GM23338 (cell line): Measurements from ENCODE around the gene ZBTB24. TPM values are rescaled to one million over a fixed set of nuclear protein-coding genes. Genes with fewer than 3 reads are reported as not detected.
A peak's percentile ranks its signal among the peaks of the same experiment; 100 is the strongest.

Source experiments
- ATAC-seq: fragments of 200-7000 bp; cut with Tn5 transposase; 3 replicates; pipeline ENCODE4 v1.9.1; 2020
- DNase-seq: peaks from one replicate; pipeline ENCODE4 v3.0.0-alpha.2; 2015; ENCODE audit warnings: low spot score
- H2AFZ ChIP-seq: fragments of 200-600 bp; sonication (generic); 2 replicates; pipeline ENCODE4 v1.8.0; 2016; ENCODE audit warnings: antibody characterized with exemption, mild to moderate bottlenecking, moderate library complexity
- H3F3A ChIP-seq: fragments of 200-600 bp; sonication (generic); replicated peaks from 2 replicates; pipeline ENCODE4 v1.8.0; 2017; ENCODE audit warnings: antibody characterized with exemption, mixed run types, low read depth
- H3K27ac ChIP-seq: fragments of 200-600 bp; sonication (generic); 2 replicates; pipeline ENCODE4 v1.6.1; 2016; ENCODE audit warnings: low read depth
- H3K27me3 ChIP-seq: fragments of 200-600 bp; sonication (generic); 2 replicates; pipeline ENCODE4 v1.8.0; 2016; ENCODE audit warnings: mild to moderate bottlenecking, mixed run types, moderate library complexity; ENCODE audit not compliant: insufficient read depth
- H3K36me3 ChIP-seq: fragments of 200-600 bp; sonication (generic); 2 replicates; pipeline ENCODE4 v1.8.0; 2016; ENCODE audit warnings: mild to moderate bottlenecking; ENCODE audit not compliant: insufficient read depth
- H3K4me1 ChIP-seq: fragments of 200-600 bp; sonication (generic); 2 replicates; pipeline ENCODE4 v1.8.0; 2016; ENCODE audit warnings: mild to moderate bottlenecking, moderate library complexity; ENCODE audit not compliant: insufficient read depth
- H3K4me2 ChIP-seq: fragments of 200-600 bp; sonication (generic); 2 replicates; pipeline ENCODE4 v1.7.1; 2017; ENCODE audit warnings: mixed run types
- H3K4me3 ChIP-seq: fragments of 200-600 bp; sonication (generic); 2 replicates; pipeline ENCODE4 v1.6.1; 2016; ENCODE audit warnings: mixed run types
- H3K79me2 ChIP-seq: fragments of 200-600 bp; sonication (generic); replicated peaks from 2 replicates; pipeline ENCODE4 v1.8.0; 2017; ENCODE audit warnings: mild to moderate bottlenecking; ENCODE audit not compliant: insufficient read depth
- H3K9me2 ChIP-seq: fragments of 200-600 bp; sonication (generic); 2 replicates; pipeline ENCODE4 v1.8.0; 2017; ENCODE audit not compliant: insufficient read depth
- H4K20me1 ChIP-seq: fragments of 200-600 bp; sonication (generic); replicated peaks from 2 replicates; pipeline ENCODE4 v1.8.0; 2017; ENCODE audit warnings: mild to moderate bottlenecking; ENCODE audit not compliant: insufficient read depth
- H3K27ac Mint-ChIP-seq: 2 replicates; pipeline ENCODE4 v1.8.0; 2020; ENCODE audit warnings: inconsistent platforms, mild to moderate bottlenecking, moderate library complexity, mixed read lengths
- H3K27me3 Mint-ChIP-seq: 3 replicates; pipeline ENCODE4 v1.8.0; 2022; ENCODE audit warnings: low read depth, mild to moderate bottlenecking, moderate library complexity, mixed read lengths, inconsistent platforms; ENCODE audit not compliant: insufficient read depth, poor library complexity
- H3K36me3 Mint-ChIP-seq: 3 replicates; pipeline ENCODE4 v1.8.0; 2021; ENCODE audit warnings: low read depth, mild to moderate bottlenecking, inconsistent platforms, moderate library complexity, mixed read lengths
- H3K4me1 Mint-ChIP-seq: 3 replicates; pipeline ENCODE4 v1.8.0; 2020; ENCODE audit warnings: mild to moderate bottlenecking, inconsistent platforms, mixed read lengths
- H3K4me3 Mint-ChIP-seq: 3 replicates; pipeline ENCODE4 v1.8.0; 2021; ENCODE audit warnings: moderate library complexity, mild to moderate bottlenecking, inconsistent platforms, mixed read lengths
- H3K9me3 Mint-ChIP-seq: 3 replicates; pipeline ENCODE4 v1.8.0; 2020; ENCODE audit warnings: moderate library complexity, mild to moderate bottlenecking, inconsistent platforms, mixed read lengths
- CREB1 ChIP-seq: fragments of 250-450 bp; sonication (Bioruptor Pico); IDR thresholded peaks from 2 replicates; pipeline ENCODE4 v1.5.0; 2020; ENCODE audit warnings: low read depth, mild to moderate bottlenecking, moderate library complexity
- EZH2 ChIP-seq: fragments of 200-600 bp; sonication (generic); IDR thresholded peaks from one replicate; pipeline ENCODE4 v1.8.0; 2017; ENCODE audit warnings: antibody characterized with exemption, mild to moderate bottlenecking, low read depth; ENCODE audit not compliant: unreplicated experiment
- EZH2phosphoT487 ChIP-seq: fragments of 200-600 bp; sonication (generic); IDR thresholded peaks from one replicate; pipeline ENCODE4 v1.8.1; 2018; ENCODE audit warnings: antibody characterized with exemption; ENCODE audit not compliant: unreplicated experiment
- JUNB ChIP-seq: IDR thresholded peaks from one replicate; pipeline ENCODE4 v1.6.1; 2016; ENCODE audit warnings: antibody characterized with exemption; ENCODE audit not compliant: unreplicated experiment
- NANOG ChIP-seq: IDR thresholded peaks from 2 replicates; pipeline ENCODE4 v1.6.1; 2016; ENCODE audit warnings: antibody characterized with exemption, borderline replicate concordance
- POLR2AphosphoS5 ChIP-seq: IDR thresholded peaks from 2 replicates; pipeline ENCODE4 v1.6.1; 2016; ENCODE audit warnings: antibody characterized with exemption, low read depth
- STAT1 ChIP-seq: IDR thresholded peaks from one replicate; pipeline ENCODE4 v1.6.1; 2016; ENCODE audit warnings: antibody characterized with exemption; ENCODE audit not compliant: unreplicated experiment
- ZNF114 ChIP-seq: fragments of 250-450 bp; sonication (Bioruptor Pico); IDR thresholded peaks from 2 replicates; pipeline ENCODE4 v1.5.0; 2020; ENCODE audit warnings: mild to moderate bottlenecking, moderate library complexity
- ZNF331 ChIP-seq: fragments of 250-450 bp; sonication (Bioruptor Pico); IDR thresholded peaks from 2 replicates; pipeline ENCODE4 v1.5.0; 2020; ENCODE audit warnings: low read depth, mild to moderate bottlenecking, moderate library complexity
- polyA plus RNA-seq: library from polyadenylated mRNA; unstranded; fragments of >200 nt; fragmentation: Nextera tagmentation; extraction: Ambion mirVana; gene quantifications from 2 replicates; pipeline ENCODE4 v1.2.1, GENCODE V29; 2016
- total RNA-seq: library from RNA; depleted of rRNA; stranded (reverse); fragments of >200 nt; shearing (Covaris generic); gene quantifications from 2 replicates; pipeline ENCODE4 v1.2.3, GENCODE V29; 2014
- TF ChIP-seq, protein P1 (sequence below), 2 experiments: fragments of 200-600 bp in 1 of 2; sonication (generic) in 1 of 2; conservative IDR thresholded peaks; 2 replicates each; pipeline versions ENCODE4 v1.5.1 to v1.6.1; 2016 to 2017; ENCODE audit warnings: antibody characterized with exemption in 2 of 2, low read depth in 2 of 2, mild to moderate bottlenecking in 2 of 2, moderate library complexity in 1 of 2
- TF ChIP-seq, protein P2 (sequence below): IDR thresholded peaks from one replicate; pipeline ENCODE4 v1.6.1; 2018; ENCODE audit warnings: antibody characterized with exemption; ENCODE audit not compliant: unreplicated experiment
- TF ChIP-seq, protein P3 (sequence below): fragments of 250-450 bp; sonication (Bioruptor Pico); IDR thresholded peaks from 2 replicates; pipeline ENCODE4 v1.5.0; 2020; ENCODE audit warnings: mild to moderate bottlenecking, moderate library complexity
- TF ChIP-seq, protein P4 (sequence below): IDR thresholded peaks from 2 replicates; pipeline ENCODE4 v1.6.1; 2016; ENCODE audit warnings: antibody characterized with exemption

The ZBTB24 gene
- total and polyA plus RNA-seq, 2 experiments from 2014 or later: 7.9 to 22.0 TPM

DNA sequence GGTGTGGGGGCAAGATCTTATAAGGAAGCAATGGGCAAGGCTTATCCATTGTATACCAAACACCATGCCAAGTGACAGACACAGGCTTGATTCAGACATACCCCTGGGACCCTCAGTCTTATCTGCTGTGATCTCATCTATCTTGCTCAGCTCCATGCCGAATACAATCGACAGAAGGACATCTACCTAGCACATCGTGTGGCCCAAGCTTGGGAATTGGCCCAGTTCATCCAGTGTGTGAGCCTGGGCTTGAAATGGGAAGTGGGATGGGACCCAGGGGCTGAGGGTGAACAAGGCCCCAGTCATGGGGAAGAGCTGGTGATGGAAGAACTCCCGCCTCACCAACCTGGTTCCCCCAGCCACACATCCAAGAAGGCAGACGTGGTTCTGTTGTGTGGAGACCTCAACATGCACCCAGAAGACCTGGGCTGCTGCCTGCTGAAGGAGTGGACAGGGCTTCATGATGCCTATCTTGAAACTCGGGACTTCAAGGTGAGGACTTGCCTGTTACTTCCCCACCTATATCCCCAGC is 40.6 kb downstream of the ZBTB24 start:
- ATAC-seq (no peak), DNase-seq (no peak)
- no peaks in the 10 kb centered on the region; the same call in 1 of the 2 replicates for H4K20me1 ChIP-seq
- peaks cover 8% of the 10 kb centered on the region; the same call in 1 of the 2 replicates for H3K4me1 ChIP-seq
- no peaks in the 10 kb centered on the region for H3K9me2 ChIP-seq
- H3K4me3 ChIP-seq: no peak overlapping the region
- H3K27ac ChIP-seq: no peak overlapping the region
- peaks cover 20% of the 10 kb centered on the region for H3K27me3 Mint-ChIP-seq
- H3K27ac Mint-ChIP-seq: no peak overlapping the region
- peaks cover 5% of the 10 kb centered on the region; the same call in 1 of the 2 replicates for H3F3A ChIP-seq
- H3K79me2 ChIP-seq: no peaks in the 10 kb centered on the region
- peaks cover 14% of the 10 kb centered on the region for H3K27me3 ChIP-seq
- no peak overlapping the region for H2AFZ ChIP-seq
- peaks cover 33% of the 10 kb centered on the region for H3K36me3 Mint-ChIP-seq
- peaks cover 12% of the 10 kb centered on the region; the same call in 2 of the 3 replicates for H3K4me1 Mint-ChIP-seq
- TF ChIP-seq NANOG (no peak), JUNB (no peak), CREB1 (no peak), ZNF114 (CRISPR knock-in tag) (no peak), STAT1 (no peak), EZH2 (no peak), POLR2AphosphoS5 (no peak), ZNF331 (CRISPR knock-in tag) (no peak), EZH2phosphoT487 (no peak)
- TF ChIP-seq, protein P1, sequence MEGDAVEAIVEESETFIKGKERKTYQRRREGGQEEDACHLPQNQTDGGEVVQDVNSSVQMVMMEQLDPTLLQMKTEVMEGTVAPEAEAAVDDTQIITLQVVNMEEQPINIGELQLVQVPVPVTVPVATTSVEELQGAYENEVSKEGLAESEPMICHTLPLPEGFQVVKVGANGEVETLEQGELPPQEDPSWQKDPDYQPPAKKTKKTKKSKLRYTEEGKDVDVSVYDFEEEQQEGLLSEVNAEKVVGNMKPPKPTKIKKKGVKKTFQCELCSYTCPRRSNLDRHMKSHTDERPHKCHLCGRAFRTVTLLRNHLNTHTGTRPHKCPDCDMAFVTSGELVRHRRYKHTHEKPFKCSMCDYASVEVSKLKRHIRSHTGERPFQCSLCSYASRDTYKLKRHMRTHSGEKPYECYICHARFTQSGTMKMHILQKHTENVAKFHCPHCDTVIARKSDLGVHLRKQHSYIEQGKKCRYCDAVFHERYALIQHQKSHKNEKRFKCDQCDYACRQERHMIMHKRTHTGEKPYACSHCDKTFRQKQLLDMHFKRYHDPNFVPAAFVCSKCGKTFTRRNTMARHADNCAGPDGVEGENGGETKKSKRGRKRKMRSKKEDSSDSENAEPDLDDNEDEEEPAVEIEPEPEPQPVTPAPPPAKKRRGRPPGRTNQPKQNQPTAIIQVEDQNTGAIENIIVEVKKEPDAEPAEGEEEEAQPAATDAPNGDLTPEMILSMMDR (conservative IDR thresholded peaks at IDR 0.05; ENCODE audit: low read depth in 2 of 2): no peak
- TF ChIP-seq, protein P2, sequence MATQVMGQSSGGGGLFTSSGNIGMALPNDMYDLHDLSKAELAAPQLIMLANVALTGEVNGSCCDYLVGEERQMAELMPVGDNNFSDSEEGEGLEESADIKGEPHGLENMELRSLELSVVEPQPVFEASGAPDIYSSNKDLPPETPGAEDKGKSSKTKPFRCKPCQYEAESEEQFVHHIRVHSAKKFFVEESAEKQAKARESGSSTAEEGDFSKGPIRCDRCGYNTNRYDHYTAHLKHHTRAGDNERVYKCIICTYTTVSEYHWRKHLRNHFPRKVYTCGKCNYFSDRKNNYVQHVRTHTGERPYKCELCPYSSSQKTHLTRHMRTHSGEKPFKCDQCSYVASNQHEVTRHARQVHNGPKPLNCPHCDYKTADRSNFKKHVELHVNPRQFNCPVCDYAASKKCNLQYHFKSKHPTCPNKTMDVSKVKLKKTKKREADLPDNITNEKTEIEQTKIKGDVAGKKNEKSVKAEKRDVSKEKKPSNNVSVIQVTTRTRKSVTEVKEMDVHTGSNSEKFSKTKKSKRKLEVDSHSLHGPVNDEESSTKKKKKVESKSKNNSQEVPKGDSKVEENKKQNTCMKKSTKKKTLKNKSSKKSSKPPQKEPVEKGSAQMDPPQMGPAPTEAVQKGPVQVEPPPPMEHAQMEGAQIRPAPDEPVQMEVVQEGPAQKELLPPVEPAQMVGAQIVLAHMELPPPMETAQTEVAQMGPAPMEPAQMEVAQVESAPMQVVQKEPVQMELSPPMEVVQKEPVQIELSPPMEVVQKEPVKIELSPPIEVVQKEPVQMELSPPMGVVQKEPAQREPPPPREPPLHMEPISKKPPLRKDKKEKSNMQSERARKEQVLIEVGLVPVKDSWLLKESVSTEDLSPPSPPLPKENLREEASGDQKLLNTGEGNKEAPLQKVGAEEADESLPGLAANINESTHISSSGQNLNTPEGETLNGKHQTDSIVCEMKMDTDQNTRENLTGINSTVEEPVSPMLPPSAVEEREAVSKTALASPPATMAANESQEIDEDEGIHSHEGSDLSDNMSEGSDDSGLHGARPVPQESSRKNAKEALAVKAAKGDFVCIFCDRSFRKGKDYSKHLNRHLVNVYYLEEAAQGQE: no peak
- TF ChIP-seq, protein P3, sequence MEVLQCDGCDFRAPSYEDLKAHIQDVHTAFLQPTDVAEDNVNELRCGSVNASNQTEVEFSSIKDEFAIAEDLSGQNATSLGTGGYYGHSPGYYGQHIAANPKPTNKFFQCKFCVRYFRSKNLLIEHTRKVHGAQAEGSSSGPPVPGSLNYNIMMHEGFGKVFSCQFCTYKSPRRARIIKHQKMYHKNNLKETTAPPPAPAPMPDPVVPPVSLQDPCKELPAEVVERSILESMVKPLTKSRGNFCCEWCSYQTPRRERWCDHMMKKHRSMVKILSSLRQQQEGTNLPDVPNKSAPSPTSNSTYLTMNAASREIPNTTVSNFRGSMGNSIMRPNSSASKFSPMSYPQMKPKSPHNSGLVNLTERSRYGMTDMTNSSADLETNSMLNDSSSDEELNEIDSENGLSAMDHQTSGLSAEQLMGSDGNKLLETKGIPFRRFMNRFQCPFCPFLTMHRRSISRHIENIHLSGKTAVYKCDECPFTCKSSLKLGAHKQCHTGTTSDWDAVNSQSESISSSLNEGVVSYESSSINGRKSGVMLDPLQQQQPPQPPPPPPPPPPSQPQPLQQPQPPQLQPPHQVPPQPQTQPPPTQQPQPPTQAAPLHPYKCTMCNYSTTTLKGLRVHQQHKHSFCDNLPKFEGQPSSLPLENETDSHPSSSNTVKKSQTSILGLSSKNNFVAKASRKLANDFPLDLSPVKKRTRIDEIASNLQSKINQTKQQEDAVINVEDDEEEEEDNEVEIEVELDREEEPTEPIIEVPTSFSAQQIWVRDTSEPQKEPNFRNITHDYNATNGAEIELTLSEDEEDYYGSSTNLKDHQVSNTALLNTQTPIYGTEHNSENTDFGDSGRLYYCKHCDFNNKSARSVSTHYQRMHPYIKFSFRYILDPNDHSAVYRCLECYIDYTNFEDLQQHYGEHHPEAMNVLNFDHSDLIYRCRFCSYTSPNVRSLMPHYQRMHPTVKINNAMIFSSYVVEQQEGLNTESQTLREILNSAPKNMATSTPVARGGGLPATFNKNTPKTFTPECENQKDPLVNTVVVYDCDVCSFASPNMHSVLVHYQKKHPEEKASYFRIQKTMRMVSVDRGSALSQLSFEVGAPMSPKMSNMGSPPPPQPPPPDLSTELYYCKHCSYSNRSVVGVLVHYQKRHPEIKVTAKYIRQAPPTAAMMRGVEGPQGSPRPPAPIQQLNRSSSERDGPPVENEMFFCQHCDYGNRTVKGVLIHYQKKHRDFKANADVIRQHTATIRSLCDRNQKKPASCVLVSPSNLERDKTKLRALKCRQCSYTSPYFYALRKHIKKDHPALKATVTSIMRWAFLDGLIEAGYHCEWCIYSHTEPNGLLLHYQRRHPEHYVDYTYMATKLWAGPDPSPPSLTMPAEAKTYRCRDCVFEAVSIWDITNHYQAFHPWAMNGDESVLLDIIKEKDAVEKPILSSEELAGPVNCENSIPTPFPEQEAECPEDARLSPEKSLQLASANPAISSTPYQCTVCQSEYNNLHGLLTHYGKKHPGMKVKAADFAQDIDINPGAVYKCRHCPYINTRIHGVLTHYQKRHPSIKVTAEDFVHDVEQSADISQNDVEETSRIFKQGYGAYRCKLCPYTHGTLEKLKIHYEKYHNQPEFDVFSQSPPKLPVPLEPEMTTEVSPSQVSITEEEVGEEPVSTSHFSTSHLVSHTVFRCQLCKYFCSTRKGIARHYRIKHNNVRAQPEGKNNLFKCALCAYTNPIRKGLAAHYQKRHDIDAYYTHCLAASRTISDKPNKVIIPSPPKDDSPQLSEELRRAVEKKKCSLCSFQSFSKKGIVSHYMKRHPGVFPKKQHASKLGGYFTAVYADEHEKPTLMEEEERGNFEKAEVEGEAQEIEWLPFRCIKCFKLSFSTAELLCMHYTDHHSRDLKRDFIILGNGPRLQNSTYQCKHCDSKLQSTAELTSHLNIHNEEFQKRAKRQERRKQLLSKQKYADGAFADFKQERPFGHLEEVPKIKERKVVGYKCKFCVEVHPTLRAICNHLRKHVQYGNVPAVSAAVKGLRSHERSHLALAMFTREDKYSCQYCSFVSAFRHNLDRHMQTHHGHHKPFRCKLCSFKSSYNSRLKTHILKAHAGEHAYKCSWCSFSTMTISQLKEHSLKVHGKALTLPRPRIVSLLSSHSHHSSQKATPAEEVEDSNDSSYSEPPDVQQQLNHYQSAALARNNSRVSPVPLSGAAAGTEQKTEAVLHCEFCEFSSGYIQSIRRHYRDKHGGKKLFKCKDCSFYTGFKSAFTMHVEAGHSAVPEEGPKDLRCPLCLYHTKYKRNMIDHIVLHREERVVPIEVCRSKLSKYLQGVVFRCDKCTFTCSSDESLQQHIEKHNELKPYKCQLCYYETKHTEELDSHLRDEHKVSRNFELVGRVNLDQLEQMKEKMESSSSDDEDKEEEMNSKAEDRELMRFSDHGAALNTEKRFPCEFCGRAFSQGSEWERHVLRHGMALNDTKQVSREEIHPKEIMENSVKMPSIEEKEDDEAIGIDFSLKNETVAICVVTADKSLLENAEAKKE (CRISPR knock-in tag): no peak
- TF ChIP-seq, protein P4, sequence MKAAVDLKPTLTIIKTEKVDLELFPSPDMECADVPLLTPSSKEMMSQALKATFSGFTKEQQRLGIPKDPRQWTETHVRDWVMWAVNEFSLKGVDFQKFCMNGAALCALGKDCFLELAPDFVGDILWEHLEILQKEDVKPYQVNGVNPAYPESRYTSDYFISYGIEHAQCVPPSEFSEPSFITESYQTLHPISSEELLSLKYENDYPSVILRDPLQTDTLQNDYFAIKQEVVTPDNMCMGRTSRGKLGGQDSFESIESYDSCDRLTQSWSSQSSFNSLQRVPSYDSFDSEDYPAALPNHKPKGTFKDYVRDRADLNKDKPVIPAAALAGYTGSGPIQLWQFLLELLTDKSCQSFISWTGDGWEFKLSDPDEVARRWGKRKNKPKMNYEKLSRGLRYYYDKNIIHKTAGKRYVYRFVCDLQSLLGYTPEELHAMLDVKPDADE: no peak
- no peak overlapping the region; the same call in 1 of the 2 replicates for H3K4me2 ChIP-seq
- peaks cover 3% of the 10 kb centered on the region; the same call in 1 of the 2 replicates for H3K36me3 ChIP-seq
- peak overlapping the region; percentile 96 for H3K4me3 Mint-ChIP-seq
- H3K9me3 Mint-ChIP-seq: no peaks in the 10 kb centered on the region
